HS-5 (cell line): ENCODE data around the gene MLPH.

ENCODE experiments used
- DNase-seq: peaks from one replicate; pipeline ENCODE4 v3.0.0-alpha.2; 2012; ENCODE audit warnings: low read depth

Gene MLPH

GRCh38 chr2:237520290-237520689 is 33.2 kb downstream of the MLPH start:
- DNase-seq: no peak

DNA sequence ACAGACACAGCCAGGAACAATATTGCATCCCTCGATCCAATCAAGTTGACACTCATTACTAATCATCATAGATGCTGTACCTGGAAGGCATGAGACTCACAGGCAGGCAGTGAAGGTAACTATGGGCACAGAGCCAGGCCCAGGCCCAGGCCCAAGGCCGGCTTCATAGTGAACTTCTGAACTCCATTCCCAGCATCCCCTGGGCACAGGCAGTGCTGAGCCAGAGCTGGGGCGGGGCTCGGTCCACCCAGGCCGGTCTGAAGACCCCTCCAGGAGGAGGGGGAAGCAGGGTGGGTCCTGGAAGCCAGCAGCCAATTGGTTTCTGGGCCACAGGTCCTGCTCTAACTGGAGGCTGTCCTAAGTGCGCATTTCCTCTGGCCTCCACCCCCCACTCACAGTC is 37.6 kb downstream of the MLPH start:
- DNase-seq: no peak

DNA sequence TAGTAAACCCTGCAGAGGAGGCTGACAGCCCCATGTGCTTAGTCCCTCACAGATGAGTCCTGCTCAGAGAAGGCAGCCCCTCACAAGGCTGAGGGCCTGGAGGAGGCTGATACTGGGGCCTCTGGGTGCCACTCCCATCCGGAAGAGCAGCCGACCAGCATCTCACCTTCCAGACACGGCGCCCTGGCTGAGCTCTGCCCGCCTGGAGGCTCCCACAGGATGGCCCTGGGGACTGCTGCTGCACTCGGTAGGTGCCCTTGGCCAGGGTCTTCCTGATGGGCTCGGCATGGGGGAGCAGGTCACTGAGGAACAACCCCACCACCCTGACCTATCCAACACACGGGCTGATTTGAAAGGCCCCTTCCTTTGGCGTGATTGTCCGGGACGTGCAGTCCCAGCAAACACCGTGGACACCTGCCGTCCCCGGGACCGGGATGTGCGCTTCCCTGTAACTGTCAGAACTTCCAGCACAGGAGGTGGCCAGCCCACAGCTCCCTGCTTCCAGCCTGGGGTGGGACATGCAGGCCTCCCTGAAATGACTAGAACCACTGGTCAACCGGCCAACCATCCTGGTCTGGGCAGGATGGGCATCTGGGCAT is 38.6 kb downstream of the MLPH start:
- no peak for DNase-seq

GRCh38 chr2:237527233-237527632 is 40.2 kb downstream of the MLPH start:
- no peak for DNase-seq

DNA sequence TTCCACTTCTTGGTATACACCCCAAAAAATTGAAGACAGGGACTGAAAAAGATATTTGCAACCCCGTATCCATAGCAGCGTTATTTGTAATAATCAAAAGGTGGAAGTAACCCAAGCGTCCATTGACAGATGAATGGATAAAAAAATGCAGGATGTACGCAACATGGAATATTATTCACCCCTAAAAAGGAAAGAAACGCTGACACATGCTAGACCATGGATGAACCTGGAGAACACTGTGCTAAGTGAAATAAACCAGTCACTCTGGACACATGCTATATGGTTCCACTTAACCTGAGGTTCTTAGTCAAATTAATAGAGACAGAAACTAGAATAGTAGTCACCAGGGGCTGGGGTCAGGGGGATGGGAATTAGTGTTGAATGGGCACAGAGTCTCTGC is 40.7 kb downstream of the MLPH start:
- no peak for DNase-seq

- no peak for DNase-seq
These were observed 42.7 kb downstream of the MLPH start for GRCh38 chr2:237529452-237530402.

DNA sequence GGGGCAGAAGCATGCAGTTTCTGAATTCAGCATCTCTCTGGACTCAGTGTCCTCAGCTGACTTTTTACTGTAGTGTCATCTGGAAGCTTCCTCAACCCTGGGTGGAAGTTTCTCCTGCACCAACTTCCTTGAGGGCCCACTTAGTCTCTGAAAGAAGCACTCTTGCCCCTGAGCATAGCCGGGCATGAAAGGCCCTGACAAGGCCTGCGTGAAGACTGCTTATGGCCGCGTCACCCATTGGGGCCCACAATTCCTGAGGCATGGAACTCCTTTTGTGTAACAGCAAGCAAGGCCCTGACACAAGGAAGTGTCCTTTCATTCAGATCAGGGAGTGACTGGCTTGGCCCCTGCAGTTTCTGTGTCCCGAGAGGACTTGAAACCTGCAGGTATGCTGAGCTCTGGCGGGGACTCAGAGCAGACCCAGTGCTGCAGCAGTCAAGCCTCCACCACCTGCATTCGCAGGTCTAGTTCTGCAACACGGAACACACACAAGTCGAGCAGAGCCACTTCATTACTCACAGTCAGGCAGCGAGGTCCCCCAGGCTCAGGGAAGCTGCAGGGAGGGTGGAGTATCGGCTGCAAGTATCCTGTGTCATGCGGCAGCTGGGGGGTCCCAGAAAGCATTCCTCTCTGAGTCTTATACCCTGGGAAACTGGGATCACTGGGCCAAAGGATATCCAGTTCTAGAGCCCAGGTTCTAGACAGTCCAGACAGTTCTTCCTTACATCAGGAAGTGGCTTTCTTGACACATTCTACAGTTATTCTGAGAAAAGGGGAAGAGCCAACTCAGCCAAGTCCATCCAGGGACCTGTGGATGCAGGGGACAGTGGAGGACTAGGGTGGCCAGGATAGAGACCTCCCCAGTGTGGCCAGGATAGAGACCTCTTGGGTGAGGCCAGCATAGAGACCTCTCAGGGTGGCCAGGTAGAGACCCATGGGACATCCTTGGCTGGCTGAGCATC is 43.7 kb downstream of the MLPH start:
- DNase-seq: no peak

DNA sequence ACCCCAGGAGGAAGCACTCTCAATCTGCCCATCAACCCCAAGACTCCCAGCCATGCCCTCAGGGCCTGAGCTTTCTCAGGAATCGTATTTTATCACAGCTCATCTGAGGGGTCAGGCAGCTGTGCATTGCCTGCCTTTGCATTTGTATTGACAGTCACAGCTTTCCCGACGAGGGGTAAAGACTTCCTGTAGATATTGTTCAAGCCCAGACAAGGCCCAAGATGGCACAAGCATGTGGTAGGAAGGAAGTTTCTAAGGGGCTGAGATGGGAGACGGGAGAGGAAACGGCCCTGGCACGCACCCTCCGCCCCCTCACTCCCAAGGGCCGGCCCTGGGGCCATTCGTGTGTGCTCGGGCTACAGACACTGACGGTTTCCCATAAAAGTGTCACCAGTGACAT is 45.1 kb downstream of the MLPH start:
- DNase-seq: no peak

- DNase-seq: no peak
These were observed 46.7 kb downstream of the MLPH start for GRCh38 chr2:237533668-237534161.

- DNase-seq: no peak
These were observed 47.3 kb downstream of the MLPH start for GRCh38 chr2:237534380-237534779.

DNA sequence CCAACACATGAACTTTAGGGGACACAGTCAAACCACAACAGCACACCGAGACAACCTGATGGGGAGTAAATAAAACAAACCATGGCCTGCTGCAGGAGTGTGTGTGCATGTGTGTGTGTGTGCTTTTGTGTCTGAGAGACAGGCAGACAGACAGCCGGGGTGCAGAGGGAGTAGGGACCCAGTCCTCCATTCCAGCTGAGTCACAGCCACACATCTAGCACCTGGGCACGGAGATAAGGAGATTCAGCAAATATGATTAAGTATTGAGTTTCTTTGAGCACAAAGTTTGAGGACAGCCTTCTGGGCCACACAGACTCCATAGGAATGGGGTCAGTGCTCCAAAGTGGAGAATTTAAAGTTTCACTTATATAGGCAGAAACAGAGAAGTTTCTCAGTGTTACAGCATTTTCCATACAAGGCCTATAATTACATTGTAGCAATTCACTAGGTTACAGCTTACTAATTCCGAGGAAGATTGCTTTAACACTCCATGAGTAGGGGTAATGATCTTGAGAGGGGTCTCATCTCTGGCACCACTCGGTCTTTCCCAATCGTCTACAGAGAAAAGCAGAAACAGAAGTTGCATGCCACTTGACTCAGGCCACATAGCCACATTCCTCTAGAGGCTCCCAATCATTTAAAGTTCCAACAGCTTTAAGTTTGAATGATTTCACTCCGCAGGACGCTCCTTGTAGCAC is 48.5 kb downstream of the MLPH start:
- no peak for DNase-seq

- no peak for DNase-seq
These were observed 49.0 kb downstream of the MLPH start for GRCh38 chr2:237536083-237536415.

GRCh38 chr2:237536617-237537016 is 49.6 kb downstream of the MLPH start:
- no peak for DNase-seq

DNA sequence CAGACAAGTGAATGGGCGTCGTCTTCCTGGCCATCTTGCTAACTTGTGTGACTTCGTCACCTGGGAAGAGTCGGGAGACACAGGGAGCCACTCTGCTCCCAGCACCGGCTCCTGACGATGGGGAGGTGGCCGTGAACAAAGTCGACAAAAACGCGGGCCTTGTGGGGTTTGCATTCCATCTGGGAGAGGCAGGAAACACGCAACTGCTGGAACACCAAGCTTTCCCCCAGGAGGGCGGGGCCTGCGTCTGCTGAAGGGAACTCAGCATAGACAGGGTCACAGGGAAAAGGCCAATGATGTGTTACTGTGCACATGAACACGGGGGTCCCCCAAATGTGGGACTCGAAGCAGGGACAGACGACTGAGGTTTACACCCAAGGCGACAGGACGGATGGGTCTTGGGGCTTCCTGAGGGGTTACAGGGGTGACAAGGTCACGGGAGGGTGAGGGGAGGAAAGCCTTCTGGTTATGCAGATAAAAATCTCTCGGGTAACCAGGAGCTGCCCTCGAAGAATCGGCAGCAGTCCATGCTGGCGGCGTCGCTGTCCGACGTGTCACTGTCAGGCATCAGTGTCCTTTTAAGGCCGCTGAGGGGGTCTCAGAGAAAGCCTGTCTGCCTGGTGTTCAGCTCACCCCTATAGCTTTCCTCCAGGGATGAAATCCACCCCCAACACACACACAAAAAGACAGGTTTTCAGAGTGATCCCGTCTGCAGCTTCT is 51.1 kb downstream of the MLPH start:
- DNase-seq: no peak

DNA sequence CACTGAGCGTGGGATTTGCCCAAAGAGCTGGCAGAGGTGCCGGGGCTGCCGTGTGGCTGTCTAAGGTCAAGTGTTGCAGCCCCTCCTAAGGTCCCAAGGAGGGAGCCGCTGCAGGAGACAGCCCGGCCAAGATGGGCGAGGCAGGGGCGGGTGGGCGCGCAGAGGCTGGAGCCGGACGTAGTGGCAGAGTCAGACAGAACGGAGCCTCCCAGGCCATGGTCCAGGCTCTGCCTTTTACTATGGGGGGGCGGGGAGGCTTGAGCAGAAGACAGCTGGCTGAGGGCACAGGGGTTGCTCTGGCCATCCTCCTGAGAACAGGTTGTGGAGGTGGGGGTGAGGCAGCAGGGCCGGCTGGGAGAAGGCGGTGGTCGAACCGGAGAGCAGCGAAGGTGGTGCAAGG is 51.9 kb downstream of the MLPH start:
- no peak for DNase-seq

DNA sequence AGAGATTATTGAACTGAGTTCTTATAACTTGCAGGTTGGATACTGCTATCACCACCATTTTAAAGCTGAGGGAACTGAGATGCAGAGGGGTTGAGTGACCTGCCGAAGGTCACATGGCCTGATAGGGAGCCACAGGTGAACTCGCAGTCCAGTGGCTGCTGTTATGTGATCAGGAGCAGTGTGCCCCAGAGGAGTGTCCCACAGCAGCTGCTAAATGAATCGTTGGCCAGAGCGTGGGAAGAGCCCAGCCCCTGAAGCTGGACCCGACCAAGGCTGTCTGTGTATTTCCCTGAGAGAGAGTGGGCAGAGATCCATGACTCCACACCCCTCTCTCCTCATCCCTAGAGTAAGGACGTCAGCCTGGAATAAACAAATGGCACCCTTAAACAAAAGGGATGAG is 52.6 kb downstream of the MLPH start:
- DNase-seq: no peak

- no peak for DNase-seq
These were observed 53.2 kb downstream of the MLPH start for GRCh38 chr2:237540223-237540775.

GRCh38 chr2:237540823-237541222 is 53.8 kb downstream of the MLPH start:
- DNase-seq: peak; percentile 19

GRCh38 chr2:237541243-237541642 is 54.2 kb downstream of the MLPH start:
- no peak for DNase-seq

GRCh38 chr2:237542001-237542704 is 55.1 kb downstream of the MLPH start:
- no peak for DNase-seq
